Endometrial microvascular endothelial cells (primary cell): ENCODE results near the gene APCDD1. TPM values are rescaled to one million over a fixed set of nuclear protein-coding genes. Genes with fewer than 3 reads are reported as not detected.

Experiments
- in situ Hi-C: cut with HindIII; loops from 2 replicates; pipeline ENCODE4 v1.10.0; 2017; ENCODE audit warnings: low sequenced_read_pairs, low pct_unique_long_range_greater_than_20kb; ENCODE audit errors: inconsistent ontology term
- total RNA-seq: library from RNA; depleted of rRNA; stranded (reverse); fragments of >200 nt; gene quantifications from one replicate; pipeline ENCODE4 v1.2.3, GENCODE V29; 2015; ENCODE audit errors: inconsistent ontology term

APCDD1 gene
- 0.09 TPM for total RNA-seq

- in situ Hi-C loops = no loop called here
These were observed at the start of gene APCDD1 for GRCh38 chr18:10453806-10454680. Gene APCDD1 (plus strand): TSS chr18:10454635. CDS start chr18:10454982, 347 bp downstream.

GRCh38 chr18:10405014-10405493 lies 49.4 kb upstream of the APCDD1 start:
- in situ Hi-C loops = no loop called here

- in situ Hi-C loops = no loop called here
These were observed 48.4 kb upstream of the APCDD1 start for GRCh38 chr18:10405816-10406663.

GRCh38 chr18:10408131-10408530 lies 46.3 kb upstream of the APCDD1 start:
- in situ Hi-C loops = no loop called here

GRCh38 chr18:10409041-10409440 lies 45.4 kb upstream of the APCDD1 start:
- in situ Hi-C loops = no loop called here

- in situ Hi-C loops = no loop called here
These were observed 43.7 kb upstream of the APCDD1 start for GRCh38 chr18:10410472-10411308.

GRCh38 chr18:10412933-10413332 lies 41.5 kb upstream of the APCDD1 start:
- in situ Hi-C loops = no loop called here

- in situ Hi-C loops = no loop called here
These were observed 40.7 kb upstream of the APCDD1 start for GRCh38 chr18:10413722-10414121.

GRCh38 chr18:10414293-10414842 lies 40.1 kb upstream of the APCDD1 start:
- in situ Hi-C loops = no loop called here

- in situ Hi-C loops = no loop called here
These were observed 38.4 kb upstream of the APCDD1 start for GRCh38 chr18:10416065-10416464.

GRCh38 chr18:10417191-10417590 lies 37.2 kb upstream of the APCDD1 start:
- in situ Hi-C loops = no loop called here

GRCh38 chr18:10417664-10418063 lies 36.8 kb upstream of the APCDD1 start:
- in situ Hi-C loops = no loop called here

- in situ Hi-C loops = no loop called here
These were observed 35.6 kb upstream of the APCDD1 start for GRCh38 chr18:10418836-10419235.

- in situ Hi-C loops = no loop called here
These were observed 34.9 kb upstream of the APCDD1 start for GRCh38 chr18:10419420-10420103.

GRCh38 chr18:10420561-10421352 lies 33.7 kb upstream of the APCDD1 start:
- in situ Hi-C loops = no loop called here

- in situ Hi-C loops = no loop called here
These were observed 32.6 kb upstream of the APCDD1 start for GRCh38 chr18:10421859-10422258.

GRCh38 chr18:10422731-10423130 lies 31.7 kb upstream of the APCDD1 start:
- in situ Hi-C loops = no loop called here
